Heart right ventricle (tissue), 16 donors: ENCODE results near the gene BMP2. TPM values are rescaled to one million over a fixed set of nuclear protein-coding genes. Genes with fewer than 3 reads are reported as not detected.

Experiments used
- ATAC-seq, 8 donors: fragments of 200-7000 bp; cut with Tn5 transposase; one replicate each; pipeline ENCODE4 v1.9.1; 2020; ENCODE audit warnings: mild to moderate bottlenecking in 8 of 8, moderate library complexity in 8 of 8, moderate number of reproducible peaks in 1 of 8
- DNase-seq, 2 donors: peaks; one replicate each; pipeline ENCODE4 v3.0.0-alpha.2; 2020
- H3K27ac ChIP-seq, 10 donors: fragments of 200-600 bp; sonication (generic) in 2 of 10; one replicate each; pipeline versions ENCODE4 v1.5.0 to v1.8.0; 2020 to 2022; ENCODE audit warnings: mild to moderate bottlenecking in 3 of 10
- H3K27me3 ChIP-seq, 7 donors: fragments of 200-600 bp; one replicate each; pipeline ENCODE4 v1.8.0; 2021 to 2022; ENCODE audit warnings: mild to moderate bottlenecking in 2 of 7
- H3K36me3 ChIP-seq, 9 donors: fragments of 200-600 bp; sonication (generic) in 1 of 9; one replicate each; pipeline versions ENCODE4 v1.5.0 to v1.8.0; 2020 to 2022; ENCODE audit warnings: mild to moderate bottlenecking in 2 of 9
- H3K4me1 ChIP-seq, 9 donors: fragments of 200-600 bp; sonication (generic) in 1 of 9; one replicate each; pipeline versions ENCODE4 v1.5.0 to v1.8.0; 2020 to 2022; ENCODE audit warnings: mild to moderate bottlenecking in 4 of 9
- H3K4me3 ChIP-seq, 10 donors: fragments of 200-600 bp; sonication (generic) in 2 of 10; one replicate each; pipeline versions ENCODE4 v1.5.0 to v1.8.0; 2020 to 2022; ENCODE audit warnings: mild to moderate bottlenecking in 7 of 10, moderate library complexity in 2 of 10
- H3K9me3 ChIP-seq, 11 donors: fragments of 200-600 bp in 10 of 11; sonication (generic) in 2 of 11; one replicate each; pipeline versions ENCODE4 v1.5.0 to v1.8.0; 2013 to 2022; ENCODE audit warnings: mild to moderate bottlenecking in 2 of 11, control low read depth in 1 of 11, moderate library complexity in 1 of 11
- CTCF ChIP-seq, 9 donors: fragments of 200-600 bp; sonication (generic) in 2 of 9; IDR thresholded peaks; one replicate each; pipeline versions ENCODE4 v1.5.0 to v1.8.0; 2021 to 2022; ENCODE audit warnings: antibody characterized with exemption in 9 of 9, mild to moderate bottlenecking in 5 of 9, moderate library complexity in 1 of 9
- WGBS, 2 donors: extraction: QIAGEN DNeasy Blood & Tissue Kit; methylation state at CpG; one replicate each; pipeline ENCODE4 v1.1.7; 2013; ENCODE audit warnings: inconsistent platforms in 1 of 2; 5-methylcytosine and 5-hydroxymethylcytosine counted together
- intact Hi-C, 10 donors: fragments of 100-400 bp; cut with DNase I; formaldehyde crosslinking; loops; one replicate each; pipeline versions ENCODE4 v1.11.1 to v1.14.2; 2022
- polyA plus RNA-seq, 2 donors: library from polyadenylated mRNA; stranded (reverse); fragments of 200-250 nt; gene quantifications; one replicate each; pipeline ENCODE4 v1.2.3, GENCODE V29; 2013
- total RNA-seq, 10 donors: library from RNA; stranded (reverse); fragmentation: NEBNext Ultra II Directional in 3 of 10; extraction: Animal tissue kit (Norgen Biotek cat#: 25700) in 3 of 10; gene quantifications; one replicate each; pipeline versions ENCODE4 v1.2.1 to v1.2.4, GENCODE V29; 2021 to 2023
- donor health status: Arrhythmogenic right ventricular cardiomyopathy.
- donor health status: ischemic (EF 13 %, LVEDD 7.1; RV severe dilation, severe dysfunction).
- donor health status: healthy with polysubstance abuse.
- donor health status: DM: no; HTN: yes; CAD: no.
- donor health status: DM: no; HTN: no; CAD: no.
- donor health status: ischemic (EF 25% LVEDD 6.9; RV normal size, moderate dysfunction).
- donor health status: ischemic (EF 25% LVEDD 5.7; RV mildly dilated, moderate dysfunction).
- donor health status: healthy.
- donor health status: DM: yes; HTN: yes; CAD: no.
- donor health status: Ischemic cardiomyopathy.
- donor health status: ischemic (EF 35%, LVEDD 5.7; RV mildly dilated, moderate dysfunction).
- donor health status: nonischemic (EF 11% LVEDD 7.7; RV severe dilation, severe dysfunction).
- donor health status: DM: yes; HTN: yes; CAD: no.
- donor health status: PGD.
- donor health status: ischemic (EF 29% LVEDD 5.4; RV normal size, mild dysfunction).
- donor health status: nonischemic (EF 23%, LVEDD 6.1; RV moderate dilation, normal function).

The BMP2 gene
- total and polyA plus RNA-seq, 12 donors, result 0.89 to 3.1 (median 2.2) TPM

- Histone ChIP-seq H3K4me1 (no peaks in the 10 kb centered on the region), H3K4me3 (no peak overlapping the region), H3K9me3 (no peaks in the 10 kb centered on the region), H3K36me3 (no peaks in the 10 kb centered on the region), H3K27me3 (peaks cover 0 to under 1% (median 0%) of the 10 kb centered on the region in 7 donors), H3K27ac (no peak overlapping the region)
- no peak for ATAC-seq
- intact Hi-C loops, result loop anchor here in 8 of 10 donors (2.0 to 10.0 kb wide), 9 partner anchors 453 to 1035 kb away; no protein-coding TSS in a partner anchor
- DNase-seq, result no peak
- WGBS, 2 donors, result 78 to 89% methylated on average over 1 of the region's 1 CpG
- peak in 1 of 9 donors; percentile 16 for TF ChIP-seq CTCF (IDR thresholded peaks at IDR 0.05)
These were observed 62.1 kb downstream of the BMP2 start for GRCh38 chr20:6829510-6830116.
